ENCODE data around the gene NFS1. TPM values are rescaled to one million over a fixed set of nuclear protein-coding genes. Genes with fewer than 3 reads are reported as not detected.

The NFS1 gene
- total and polyA plus RNA-seq, 3 donors from 2014 or later = 84.1 to 90.6 (median 86.6) TPM

DNA sequence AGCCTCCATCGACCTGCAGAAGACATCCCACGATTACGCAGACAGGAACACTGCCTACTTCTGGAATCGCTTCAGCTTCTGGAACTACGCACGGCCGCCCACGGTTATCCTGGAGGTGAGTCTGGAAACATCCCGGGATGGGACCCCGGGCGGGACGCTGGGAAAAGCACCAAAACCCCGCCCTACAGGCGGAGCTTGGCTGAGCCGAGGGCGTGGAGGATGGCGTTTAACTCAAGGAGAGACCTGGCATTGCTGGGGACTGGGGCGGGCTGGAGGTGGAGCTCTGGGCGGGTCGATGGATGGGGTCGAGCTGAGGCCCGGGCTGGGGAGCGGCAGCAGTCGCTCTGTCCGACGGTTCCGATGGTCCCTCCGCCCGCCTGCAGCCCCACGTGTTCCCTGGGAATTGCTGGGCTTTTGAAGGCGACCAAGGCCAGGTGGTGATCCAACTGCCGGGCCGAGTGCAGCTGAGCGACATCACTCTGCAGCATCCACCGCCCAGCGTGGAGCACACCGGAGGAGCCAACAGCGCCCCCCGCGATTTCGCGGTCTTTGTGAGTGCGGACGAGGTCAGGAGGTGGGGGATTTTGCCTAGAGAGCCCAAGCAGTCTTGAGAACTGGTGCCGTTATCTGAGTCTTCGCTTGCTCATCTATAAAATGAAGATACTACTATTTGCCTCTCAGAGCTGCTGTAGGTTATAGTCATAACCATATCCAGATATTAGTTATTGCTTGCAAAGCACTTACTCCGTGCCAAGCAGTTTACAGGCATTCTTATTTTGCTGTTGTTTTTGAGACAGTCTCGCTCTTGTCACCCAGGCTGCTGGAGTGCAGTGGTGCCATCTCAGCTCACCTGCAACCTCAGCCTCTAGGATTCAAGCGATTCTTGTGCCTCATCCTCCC lies 79.7 kb downstream of the NFS1 start:
- TF ChIP-seq, protein P1, sequence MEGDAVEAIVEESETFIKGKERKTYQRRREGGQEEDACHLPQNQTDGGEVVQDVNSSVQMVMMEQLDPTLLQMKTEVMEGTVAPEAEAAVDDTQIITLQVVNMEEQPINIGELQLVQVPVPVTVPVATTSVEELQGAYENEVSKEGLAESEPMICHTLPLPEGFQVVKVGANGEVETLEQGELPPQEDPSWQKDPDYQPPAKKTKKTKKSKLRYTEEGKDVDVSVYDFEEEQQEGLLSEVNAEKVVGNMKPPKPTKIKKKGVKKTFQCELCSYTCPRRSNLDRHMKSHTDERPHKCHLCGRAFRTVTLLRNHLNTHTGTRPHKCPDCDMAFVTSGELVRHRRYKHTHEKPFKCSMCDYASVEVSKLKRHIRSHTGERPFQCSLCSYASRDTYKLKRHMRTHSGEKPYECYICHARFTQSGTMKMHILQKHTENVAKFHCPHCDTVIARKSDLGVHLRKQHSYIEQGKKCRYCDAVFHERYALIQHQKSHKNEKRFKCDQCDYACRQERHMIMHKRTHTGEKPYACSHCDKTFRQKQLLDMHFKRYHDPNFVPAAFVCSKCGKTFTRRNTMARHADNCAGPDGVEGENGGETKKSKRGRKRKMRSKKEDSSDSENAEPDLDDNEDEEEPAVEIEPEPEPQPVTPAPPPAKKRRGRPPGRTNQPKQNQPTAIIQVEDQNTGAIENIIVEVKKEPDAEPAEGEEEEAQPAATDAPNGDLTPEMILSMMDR (IDR thresholded peaks at IDR 0.05) = no peak
- no peak for TF ChIP-seq POLR2A (IDR thresholded peaks at IDR 0.05)
- H3K27me3 ChIP-seq = no peaks in the 10 kb centered on the region
- WGBS, 2 donors = 5 to 7% methylated on average over 32 to 47 of the region's 49 CpGs
- no peaks in the 10 kb centered on the region for H3K36me3 ChIP-seq (ENCODE audit: low read depth, missing control alignments)
- peaks cover 24% of the 10 kb centered on the region for H3K4me1 ChIP-seq
- intact Hi-C loops (cut with DNase I; ENCODE audit: low total_unique reads) = no loop called here
- DNase-seq = peak; percentile 73
- H3K4me3 ChIP-seq = peak overlapping the region; percentile 34 to 54
- H3K27ac ChIP-seq = no peak overlapping the region
- no peaks in the 10 kb centered on the region for H3K9me3 ChIP-seq

DNA sequence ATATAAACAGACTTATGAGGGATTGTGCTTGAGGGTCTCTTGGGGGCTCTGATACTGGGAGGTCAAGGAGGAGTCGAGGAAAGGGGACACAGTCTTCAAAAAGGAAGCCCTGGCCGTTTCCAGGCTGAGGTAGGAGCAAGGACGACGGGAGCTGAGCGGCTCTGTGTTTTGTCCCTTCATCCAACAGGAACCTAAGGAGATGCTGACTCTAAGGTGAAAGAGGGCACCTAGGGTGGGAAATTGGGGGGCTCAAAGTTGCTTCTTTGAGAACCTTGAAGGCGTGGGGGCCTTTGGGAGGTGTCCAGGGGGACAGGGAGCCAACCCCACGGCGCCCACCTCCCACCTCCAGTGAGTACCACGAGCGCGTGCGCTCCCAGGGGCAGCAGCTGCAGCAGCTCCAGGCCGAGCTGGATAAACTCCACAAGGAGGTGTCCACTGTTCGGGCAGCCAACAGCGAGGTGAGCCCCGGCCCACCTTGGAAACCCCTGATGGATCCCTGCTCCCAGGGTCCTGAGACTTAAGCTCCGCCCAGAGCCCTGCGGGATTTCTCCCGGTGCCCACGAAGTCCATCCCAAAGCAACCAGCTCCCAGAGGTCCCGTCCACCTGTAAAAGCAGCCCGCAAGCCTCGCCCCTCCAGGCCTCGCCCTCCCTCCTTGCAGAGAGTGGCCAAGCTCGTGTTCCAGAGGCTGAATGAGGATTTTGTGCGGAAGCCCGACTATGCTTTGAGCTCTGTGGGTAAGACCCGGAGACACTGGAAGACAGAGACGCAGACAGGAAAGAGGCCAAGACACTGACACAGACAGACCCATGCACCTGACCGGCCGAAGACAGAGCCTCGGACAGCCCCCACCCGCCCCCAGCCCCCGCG lies 80.7 kb downstream of the NFS1 start:
- H3K27ac ChIP-seq = peak overlapping the region in 1 of 2 donors; percentile 55
- WGBS, 2 donors = 4 to 6% methylated on average over 7 to 31 of the region's 35 CpGs
- no peaks in the 10 kb centered on the region for H3K9me3 ChIP-seq
- H3K4me3 ChIP-seq = peak overlapping the region; percentile 34 to 54
- H3K27me3 ChIP-seq = no peaks in the 10 kb centered on the region
- intact Hi-C loops (cut with DNase I; ENCODE audit: low total_unique reads) = no loop called here
- no peak for TF ChIP-seq POLR2A (IDR thresholded peaks at IDR 0.05)
- TF ChIP-seq, protein P1 (IDR thresholded peaks at IDR 0.05) = no peak
- H3K4me1 ChIP-seq = peaks cover 24% of the 10 kb centered on the region
- no peak for DNase-seq
- no peaks in the 10 kb centered on the region for H3K36me3 ChIP-seq (ENCODE audit: low read depth, missing control alignments)

Small RNAs within 50 kb of the gene (small RNA-seq; reads per million reads assigned to genes)
- gene RNU6-759P = 0 reads per million in 2 donors

Other genes with a start within 250 kb of the NFS1 start
- gene CEP250, start 243.8 kb downstream of the NFS1 start, total RNA-seq = 10 to 100 TPM; 41.2 to 54.5 TPM
- gene CEP250, start 243.8 kb downstream of the NFS1 start, polyA plus RNA-seq (ENCODE audit: insufficient read depth, low read depth, low replicate concordance) = 68.6 TPM
- gene C20orf173, start 169.7 kb downstream of the NFS1 start, total RNA-seq = 10 to 100 TPM in 1 of 2 donors, 1 to 10 TPM in 1; 8.5 to 17.3 TPM
- gene C20orf173, start 169.7 kb downstream of the NFS1 start, polyA plus RNA-seq (ENCODE audit: insufficient read depth, low read depth, low replicate concordance) = 47.2 TPM
- gene ERGIC3, start 157.3 kb downstream of the NFS1 start, total RNA-seq = 100 to 1,000 TPM; 337 to 338 TPM
- 493 TPM for gene ERGIC3, start 157.3 kb downstream of the NFS1 start, polyA plus RNA-seq (ENCODE audit: insufficient read depth, low read depth, low replicate concordance)
- gene SPAG4, start 83.5 kb downstream of the NFS1 start, total RNA-seq = 10 to 100 TPM; 21.6 to 49.0 TPM
- gene SPAG4, start 83.5 kb downstream of the NFS1 start, polyA plus RNA-seq (ENCODE audit: insufficient read depth, low read depth, low replicate concordance) = 39.0 TPM
- gene CPNE1, start 34.5 kb downstream of the NFS1 start, total RNA-seq = 100 to 1,000 TPM in 1 of 2 donors, 10 to 100 TPM in 1; 60.6 to 103 TPM
- gene CPNE1, start 34.5 kb downstream of the NFS1 start, polyA plus RNA-seq (ENCODE audit: insufficient read depth, low read depth, low replicate concordance) = 105 TPM
- 10 to 100 TPM; 40.8 to 46.3 TPM for gene RBM12, start 34.5 kb downstream of the NFS1 start, total RNA-seq
- 54.9 TPM for gene RBM12, start 34.5 kb downstream of the NFS1 start, polyA plus RNA-seq (ENCODE audit: insufficient read depth, low read depth, low replicate concordance)
- 100 to 1,000 TPM; 200 to 276 TPM for gene ROMO1, start 53 bp upstream of the NFS1 start, total RNA-seq
- gene ROMO1, start 53 bp upstream of the NFS1 start, polyA plus RNA-seq (ENCODE audit: insufficient read depth, low read depth, low replicate concordance) = 160 TPM
- 100 to 1,000 TPM; 273 to 278 TPM for gene RBM39, start 42.9 kb upstream of the NFS1 start, total RNA-seq
- 116 TPM for gene RBM39, start 42.9 kb upstream of the NFS1 start, polyA plus RNA-seq (ENCODE audit: insufficient read depth, low read depth, low replicate concordance)
- gene PHF20, start 72.7 kb upstream of the NFS1 start, total RNA-seq = 100 to 1,000 TPM in 1 of 2 donors, 10 to 100 TPM in 1; 59.8 to 108 TPM
- 76.1 TPM for gene PHF20, start 72.7 kb upstream of the NFS1 start, polyA plus RNA-seq (ENCODE audit: insufficient read depth, low read depth, low replicate concordance)